Astrocyte (in vitro differentiated cells and primary cell): ENCODE measurements around the gene IFT88.

Experiments
- EZH2 ChIP-seq: IDR thresholded peaks from 2 replicates; pipeline ENCODE4 v1.6.1; 2012; ENCODE audit warnings: mild to moderate bottlenecking, low read length, inconsistent platforms; ENCODE audit not compliant: insufficient read depth
- TF ChIP-seq, protein P1 (sequence below): IDR thresholded peaks from 2 replicates; pipeline ENCODE4 v1.5.1; 2011; ENCODE audit warnings: low read depth, mild to moderate bottlenecking, inconsistent platforms, low read length, moderate library complexity; ENCODE audit not compliant: insufficient read depth

DNA sequence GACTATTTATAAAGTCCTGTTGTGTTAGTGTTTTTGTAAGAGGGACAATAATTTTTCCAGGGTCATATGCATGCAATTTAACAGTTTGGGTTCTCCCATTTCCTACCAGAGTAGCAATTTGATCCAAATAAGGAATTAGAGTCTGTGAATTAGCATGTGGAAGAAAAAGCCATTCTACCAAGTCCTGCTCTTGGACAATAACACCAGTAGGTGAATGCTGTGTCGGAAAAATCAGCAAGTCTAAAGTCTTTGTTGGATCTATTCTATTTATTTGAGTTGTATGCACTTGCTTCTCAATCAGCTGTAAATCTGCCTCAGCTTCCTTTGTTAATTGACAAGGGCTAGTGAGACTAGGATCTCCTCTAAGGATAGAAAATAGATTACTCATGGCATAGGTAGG lies 115.1 kb downstream of the IFT88 start:
- TF ChIP-seq, protein P1, sequence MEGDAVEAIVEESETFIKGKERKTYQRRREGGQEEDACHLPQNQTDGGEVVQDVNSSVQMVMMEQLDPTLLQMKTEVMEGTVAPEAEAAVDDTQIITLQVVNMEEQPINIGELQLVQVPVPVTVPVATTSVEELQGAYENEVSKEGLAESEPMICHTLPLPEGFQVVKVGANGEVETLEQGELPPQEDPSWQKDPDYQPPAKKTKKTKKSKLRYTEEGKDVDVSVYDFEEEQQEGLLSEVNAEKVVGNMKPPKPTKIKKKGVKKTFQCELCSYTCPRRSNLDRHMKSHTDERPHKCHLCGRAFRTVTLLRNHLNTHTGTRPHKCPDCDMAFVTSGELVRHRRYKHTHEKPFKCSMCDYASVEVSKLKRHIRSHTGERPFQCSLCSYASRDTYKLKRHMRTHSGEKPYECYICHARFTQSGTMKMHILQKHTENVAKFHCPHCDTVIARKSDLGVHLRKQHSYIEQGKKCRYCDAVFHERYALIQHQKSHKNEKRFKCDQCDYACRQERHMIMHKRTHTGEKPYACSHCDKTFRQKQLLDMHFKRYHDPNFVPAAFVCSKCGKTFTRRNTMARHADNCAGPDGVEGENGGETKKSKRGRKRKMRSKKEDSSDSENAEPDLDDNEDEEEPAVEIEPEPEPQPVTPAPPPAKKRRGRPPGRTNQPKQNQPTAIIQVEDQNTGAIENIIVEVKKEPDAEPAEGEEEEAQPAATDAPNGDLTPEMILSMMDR: no peak
- TF ChIP-seq EZH2: no peak
